Measurements from ENCODE around the gene SRBD1.

SRBD1 gene

DNA sequence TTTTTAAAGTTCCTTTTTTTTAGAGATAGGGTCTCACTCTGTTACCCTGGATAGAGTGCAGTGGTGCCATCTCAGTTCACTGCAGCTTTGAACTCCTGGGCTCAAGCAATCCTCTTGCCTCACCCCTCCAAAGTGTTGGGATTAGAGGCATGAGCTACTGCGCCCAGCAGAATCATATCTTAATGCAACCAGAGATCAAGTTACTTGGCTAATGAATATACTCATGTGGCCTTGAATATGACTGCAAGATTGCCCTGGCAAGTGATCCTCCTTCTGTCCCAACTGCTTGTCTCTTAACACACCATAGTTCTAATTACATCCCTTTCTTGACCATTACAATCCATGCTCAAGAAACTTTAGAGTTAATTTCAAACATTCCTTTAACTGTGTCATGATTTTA is 133.5 kb downstream of the SRBD1 start:
- in situ Hi-C loops (cut with HindIII; ENCODE audit: low sequenced_read_pairs): loop anchor here (25.0 kb wide), 1 partner anchor 490 kb away; no protein-coding TSS in a partner anchor
- TF ChIP-seq, protein P1, sequence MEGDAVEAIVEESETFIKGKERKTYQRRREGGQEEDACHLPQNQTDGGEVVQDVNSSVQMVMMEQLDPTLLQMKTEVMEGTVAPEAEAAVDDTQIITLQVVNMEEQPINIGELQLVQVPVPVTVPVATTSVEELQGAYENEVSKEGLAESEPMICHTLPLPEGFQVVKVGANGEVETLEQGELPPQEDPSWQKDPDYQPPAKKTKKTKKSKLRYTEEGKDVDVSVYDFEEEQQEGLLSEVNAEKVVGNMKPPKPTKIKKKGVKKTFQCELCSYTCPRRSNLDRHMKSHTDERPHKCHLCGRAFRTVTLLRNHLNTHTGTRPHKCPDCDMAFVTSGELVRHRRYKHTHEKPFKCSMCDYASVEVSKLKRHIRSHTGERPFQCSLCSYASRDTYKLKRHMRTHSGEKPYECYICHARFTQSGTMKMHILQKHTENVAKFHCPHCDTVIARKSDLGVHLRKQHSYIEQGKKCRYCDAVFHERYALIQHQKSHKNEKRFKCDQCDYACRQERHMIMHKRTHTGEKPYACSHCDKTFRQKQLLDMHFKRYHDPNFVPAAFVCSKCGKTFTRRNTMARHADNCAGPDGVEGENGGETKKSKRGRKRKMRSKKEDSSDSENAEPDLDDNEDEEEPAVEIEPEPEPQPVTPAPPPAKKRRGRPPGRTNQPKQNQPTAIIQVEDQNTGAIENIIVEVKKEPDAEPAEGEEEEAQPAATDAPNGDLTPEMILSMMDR (IDR thresholded peaks at IDR 0.05; ENCODE audit: low read depth, low read length): no peak
- H3K4me3 ChIP-seq (ENCODE audit: low read depth, low read length): no peak overlapping the region
- no peak for DNase-seq (ENCODE audit: low read depth, low spot score)

DNA sequence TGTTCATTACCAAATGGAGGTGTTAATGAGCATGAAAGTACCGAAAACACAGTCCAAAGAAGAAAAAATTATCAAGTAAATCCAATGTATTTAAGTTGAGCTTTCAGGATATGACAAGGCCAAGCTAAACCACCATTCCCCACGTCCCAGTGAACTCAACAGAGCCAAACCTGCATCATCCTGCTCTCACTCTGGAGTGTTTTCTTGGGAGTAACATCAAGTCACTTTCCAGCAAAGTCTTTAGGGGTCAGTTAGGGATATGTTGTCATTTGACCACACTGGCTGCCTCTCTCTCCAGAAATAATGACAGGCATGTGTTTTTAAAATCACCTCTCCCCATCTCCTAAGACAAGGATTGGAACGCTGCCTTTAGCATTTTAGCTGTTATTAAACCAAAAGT is 140.5 kb downstream of the SRBD1 start:
- TF ChIP-seq, protein P1 (IDR thresholded peaks at IDR 0.05; ENCODE audit: low read depth, low read length): no peak
- in situ Hi-C loops (cut with HindIII; ENCODE audit: low sequenced_read_pairs): no loop called here
- no peak for DNase-seq (ENCODE audit: low read depth, low spot score)
- no peak overlapping the region for H3K4me3 ChIP-seq (ENCODE audit: low read depth, low read length)

DNA sequence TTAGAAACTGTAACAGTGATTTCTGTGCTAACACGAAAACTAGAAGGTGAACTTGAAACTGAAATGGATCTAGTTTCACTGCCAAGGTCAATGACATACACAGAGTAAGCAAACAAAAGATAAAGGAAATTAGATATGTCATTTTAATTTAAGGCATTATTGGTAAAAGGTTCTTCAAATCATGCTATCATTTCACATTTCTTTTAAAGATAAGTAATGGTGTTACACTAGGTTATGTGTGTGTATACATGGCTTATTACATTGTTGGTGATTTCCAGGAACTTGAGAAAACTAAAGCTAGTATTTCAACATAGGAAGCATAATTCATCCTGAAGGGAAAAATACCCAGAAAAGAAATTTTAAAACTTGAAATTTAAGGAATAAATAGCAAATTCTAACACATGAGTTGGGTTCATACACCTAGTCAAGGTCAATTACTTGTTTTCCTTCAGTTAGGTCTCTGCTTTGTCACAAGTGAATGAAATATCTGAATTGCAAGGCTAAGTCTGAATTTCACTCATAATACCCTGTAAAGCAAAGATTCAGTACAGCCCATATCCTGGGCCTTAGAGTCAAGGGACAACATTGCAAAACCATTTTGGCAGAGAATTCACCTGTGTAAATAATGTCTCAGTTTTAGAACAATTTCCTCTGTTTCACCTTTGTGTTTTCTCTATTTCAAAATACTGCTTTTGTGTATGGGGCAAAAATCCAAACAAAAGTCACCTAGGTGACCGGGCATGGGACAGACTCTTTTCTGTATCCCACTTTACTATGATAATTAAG is 141.6 kb downstream of the SRBD1 start:
- DNase-seq (ENCODE audit: low read depth, low spot score): no peak
- in situ Hi-C loops (cut with HindIII; ENCODE audit: low sequenced_read_pairs): no loop called here
- TF ChIP-seq, protein P1 (IDR thresholded peaks at IDR 0.05; ENCODE audit: low read depth, low read length): no peak
- no peak overlapping the region for H3K4me3 ChIP-seq (ENCODE audit: low read depth, low read length)

DNA sequence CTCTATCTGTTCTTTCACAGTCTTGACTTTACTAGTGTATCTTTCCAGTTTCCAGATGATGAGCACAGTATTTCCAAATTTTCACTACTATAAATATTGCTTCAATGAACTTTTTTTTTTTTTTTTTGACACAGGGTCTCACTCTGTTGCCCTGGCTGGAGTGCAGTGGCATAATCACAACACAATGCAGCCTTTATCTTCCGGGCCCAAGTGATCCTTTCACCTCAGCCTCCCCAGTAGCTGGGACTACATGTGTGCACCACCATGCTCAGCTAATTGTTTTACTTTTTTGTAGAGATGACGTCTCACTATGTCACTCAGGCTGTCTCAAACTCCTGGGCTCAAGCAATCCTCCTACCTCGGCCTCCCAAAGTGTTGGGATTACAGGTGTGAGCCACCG is 142.8 kb downstream of the SRBD1 start:
- no peak for DNase-seq (ENCODE audit: low read depth, low spot score)
- H3K4me3 ChIP-seq (ENCODE audit: low read depth, low read length): no peak overlapping the region
- in situ Hi-C loops (cut with HindIII; ENCODE audit: low sequenced_read_pairs): no loop called here
- TF ChIP-seq, protein P1 (IDR thresholded peaks at IDR 0.05; ENCODE audit: low read depth, low read length): no peak

DNA sequence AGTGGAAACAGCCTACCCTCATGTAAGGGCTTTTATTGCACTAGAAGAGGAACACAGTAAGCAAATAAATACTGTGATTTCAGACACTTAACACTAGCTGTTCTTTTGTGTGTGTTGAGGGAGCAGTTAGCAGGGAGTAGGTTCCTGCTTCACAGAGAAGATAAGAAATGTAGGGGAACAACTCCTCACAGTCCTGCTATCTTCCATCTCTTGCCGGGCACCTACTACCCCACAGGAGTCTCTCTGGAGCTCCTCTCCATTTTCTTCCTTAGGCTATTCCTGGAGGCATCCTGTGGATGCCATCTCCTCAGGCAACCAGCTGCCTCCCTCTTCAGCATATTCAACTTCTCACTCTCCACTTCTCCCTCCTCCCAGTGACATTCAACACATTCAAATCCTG is 145.0 kb downstream of the SRBD1 start:
- no peak for DNase-seq (ENCODE audit: low read depth, low spot score)
- TF ChIP-seq, protein P1 (IDR thresholded peaks at IDR 0.05; ENCODE audit: low read depth, low read length): no peak
- in situ Hi-C loops (cut with HindIII; ENCODE audit: low sequenced_read_pairs): no loop called here
- no peak overlapping the region for H3K4me3 ChIP-seq (ENCODE audit: low read depth, low read length)

DNA sequence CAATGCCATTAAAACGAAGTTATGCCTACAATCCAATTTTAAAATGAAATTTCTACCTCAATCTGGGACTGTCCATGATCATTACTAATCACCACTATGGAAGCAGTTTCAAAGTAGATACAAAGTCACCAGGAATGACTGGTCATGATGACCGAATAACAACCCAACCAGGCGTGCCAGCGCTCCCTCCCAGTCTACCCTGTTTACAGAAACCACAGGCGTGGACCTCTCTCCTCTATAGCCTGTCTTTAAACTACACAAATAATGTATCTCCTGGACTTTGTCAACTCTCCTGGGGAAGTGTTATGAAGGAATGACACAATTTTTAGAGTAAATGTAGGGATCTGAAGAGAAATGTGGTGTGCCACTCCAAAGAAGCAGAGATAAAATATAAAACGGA is 150.2 kb downstream of the SRBD1 start:
- no peak overlapping the region for H3K4me3 ChIP-seq (ENCODE audit: low read depth, low read length)
- DNase-seq (ENCODE audit: low read depth, low spot score): no peak
- in situ Hi-C loops (cut with HindIII; ENCODE audit: low sequenced_read_pairs): no loop called here
- TF ChIP-seq, protein P1 (IDR thresholded peaks at IDR 0.05; ENCODE audit: low read depth, low read length): no peak
